ENCODE measurements around the gene METTL9.
"Not testable (repeated sequence)": the region's sequence is repeated elsewhere in the genome, so short reads cannot be mapped to it uniquely, and the experiment has no call there.

Gene METTL9

DNA sequence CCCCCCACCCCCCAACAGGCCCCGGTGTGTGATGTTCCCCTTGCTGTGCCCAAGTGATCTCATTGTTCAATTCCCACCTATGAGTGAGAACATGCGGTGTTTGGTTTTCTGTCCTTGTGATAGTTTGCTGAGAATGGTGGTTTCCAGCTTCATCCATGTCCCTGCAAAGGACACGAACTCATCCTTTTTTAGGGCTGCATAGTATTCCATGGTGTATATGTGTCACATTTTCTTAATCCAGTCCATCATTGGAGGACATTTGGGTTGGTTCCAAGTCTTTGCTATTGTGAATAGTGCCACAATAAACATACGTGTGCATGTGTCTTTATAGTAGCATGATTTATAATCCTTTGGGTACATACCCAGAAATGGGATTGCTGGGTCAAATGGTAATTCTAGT lies 91.6 kb downstream of the METTL9 start:
- H3K9me3 ChIP-seq (ENCODE audit: control insufficient read depth in 2 of 2, low read length in 2 of 2); H3K36me3 ChIP-seq (ENCODE audit: control insufficient read depth in 2 of 2, insufficient read depth in 2 of 2, low read length in 2 of 2); H3K4me1 ChIP-seq (ENCODE audit: control insufficient read depth, insufficient read depth, low read length); H3K4me3 ChIP-seq (ENCODE audit: low read length in 2 of 2); H3K27ac ChIP-seq (ENCODE audit: low read length); H3K27me3 ChIP-seq (ENCODE audit: control insufficient read depth in 1 of 2, insufficient read depth in 2 of 2, low read length in 2 of 2); H3K9ac ChIP-seq (ENCODE audit: low read length in 2 of 2): not testable (repeated sequence)

DNA sequence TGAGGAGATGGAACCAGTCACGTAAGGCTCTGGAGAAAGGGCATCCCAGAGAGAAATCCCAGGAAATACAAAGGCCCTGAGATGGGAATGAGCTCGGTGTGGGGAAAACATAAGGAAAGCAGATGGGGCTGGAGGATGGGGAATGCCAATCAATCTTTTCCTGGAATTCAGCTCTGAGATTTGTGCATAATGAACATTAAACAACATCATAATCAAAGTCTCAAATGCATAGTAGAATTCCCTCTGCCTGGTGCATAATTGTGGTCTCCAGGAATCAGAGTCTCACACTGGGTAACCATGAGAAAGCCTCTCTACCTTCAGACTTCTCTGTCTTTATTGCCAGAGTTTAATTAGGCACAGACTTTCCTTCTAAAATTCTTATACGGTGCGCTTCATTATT lies 95.2 kb downstream of the METTL9 start:
- Histone ChIP-seq H3K4me1 (ENCODE audit: control insufficient read depth, insufficient read depth, low read length) (no peaks in the 10 kb centered on the region), H3K4me3 (ENCODE audit: low read length in 2 of 2) (no peak overlapping the region), H3K27me3 (ENCODE audit: control insufficient read depth in 1 of 2, insufficient read depth in 2 of 2, low read length in 2 of 2) (no peaks in the 10 kb centered on the region), H3K27ac (ENCODE audit: low read length) (no peak overlapping the region), H3K36me3 (ENCODE audit: control insufficient read depth in 2 of 2, insufficient read depth in 2 of 2, low read length in 2 of 2) (no peaks in the 10 kb centered on the region), H3K9ac (ENCODE audit: low read length in 2 of 2) (no peak overlapping the region), H3K9me3 (ENCODE audit: control insufficient read depth in 2 of 2, low read length in 2 of 2) (no peaks in the 10 kb centered on the region)

DNA sequence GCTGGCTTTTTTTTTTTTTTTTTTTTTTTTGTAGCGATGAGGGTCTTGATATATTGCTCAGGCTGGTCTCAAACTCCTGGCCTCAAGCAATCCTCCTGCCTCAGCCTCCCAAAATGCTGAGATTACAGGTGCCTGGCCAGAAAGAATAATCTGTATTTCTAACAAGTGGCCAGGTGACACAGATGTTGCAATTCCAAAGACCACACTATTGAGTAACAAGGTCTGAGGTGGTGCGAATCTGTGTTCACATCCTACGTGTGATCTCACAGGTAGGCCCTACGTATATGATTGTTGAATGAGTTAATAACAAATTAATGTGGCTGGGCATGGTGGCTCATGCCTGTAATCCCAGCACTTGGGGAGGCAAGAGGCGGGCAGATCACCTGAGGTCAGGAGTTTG lies 97.7 kb downstream of the METTL9 start:
- no peaks in the 10 kb centered on the region for H3K9me3 ChIP-seq (ENCODE audit: control insufficient read depth in 2 of 2, low read length in 2 of 2)
- H3K27ac ChIP-seq (ENCODE audit: low read length), result no peak overlapping the region
- no peak overlapping the region for H3K9ac ChIP-seq (ENCODE audit: low read length in 2 of 2)
- H3K36me3 ChIP-seq (ENCODE audit: control insufficient read depth in 2 of 2, insufficient read depth in 2 of 2, low read length in 2 of 2), result no peaks in the 10 kb centered on the region
- no peaks in the 10 kb centered on the region for H3K4me1 ChIP-seq (ENCODE audit: control insufficient read depth, insufficient read depth, low read length)
- H3K27me3 ChIP-seq (ENCODE audit: control insufficient read depth in 1 of 2, insufficient read depth in 2 of 2, low read length in 2 of 2), result no peaks in the 10 kb centered on the region
- H3K4me3 ChIP-seq (ENCODE audit: low read length in 2 of 2), result no peak overlapping the region

DNA sequence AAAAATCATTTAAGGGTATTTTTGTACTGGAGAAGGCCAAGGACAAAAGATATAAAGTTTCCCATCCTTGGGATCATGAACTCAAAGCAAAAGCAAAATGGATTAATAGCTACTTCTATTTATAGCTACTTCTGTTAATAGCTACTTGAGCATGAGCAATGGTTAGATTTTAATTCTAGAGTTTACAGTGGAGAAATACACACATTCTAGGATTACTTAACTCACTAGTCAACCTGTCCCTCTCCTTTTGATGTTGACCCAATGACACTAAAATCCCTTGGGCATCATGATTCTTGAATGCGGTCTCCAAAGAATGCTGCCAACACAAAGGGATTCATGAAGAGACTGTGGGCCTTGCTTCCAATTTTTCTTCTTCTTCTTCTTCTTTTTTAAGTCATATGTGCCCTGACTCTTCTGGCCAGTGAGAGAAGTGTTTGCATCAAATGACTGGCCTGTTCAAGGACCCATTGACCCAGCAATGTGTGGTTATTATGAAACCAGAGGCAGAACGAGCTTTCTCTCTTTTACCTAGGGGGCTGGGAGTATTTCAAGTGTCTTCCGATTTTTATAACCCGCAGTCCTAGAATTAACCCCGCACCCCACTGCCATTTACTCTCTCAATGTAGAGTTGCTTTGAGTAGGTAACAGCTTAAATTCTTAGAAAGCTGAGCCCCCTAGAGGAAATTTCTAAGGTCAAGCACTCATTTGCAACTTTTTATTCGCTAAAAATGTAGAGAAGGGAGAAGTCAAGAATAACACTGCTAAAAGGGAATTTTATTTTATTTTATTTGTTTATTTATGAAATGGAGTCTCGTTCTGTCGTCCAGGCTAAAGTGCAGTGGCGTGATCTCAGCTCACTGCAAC lies 99.0 kb downstream of the METTL9 start:
- no peak overlapping the region for H3K9ac ChIP-seq (ENCODE audit: low read length in 2 of 2)
- H3K27ac ChIP-seq (ENCODE audit: low read length), result no peak overlapping the region
- H3K4me1 ChIP-seq (ENCODE audit: control insufficient read depth, insufficient read depth, low read length), result no peaks in the 10 kb centered on the region
- H3K36me3 ChIP-seq (ENCODE audit: control insufficient read depth in 2 of 2, insufficient read depth in 2 of 2, low read length in 2 of 2), result no peaks in the 10 kb centered on the region
- H3K27me3 ChIP-seq (ENCODE audit: control insufficient read depth in 1 of 2, insufficient read depth in 2 of 2, low read length in 2 of 2), result no peaks in the 10 kb centered on the region
- no peak overlapping the region for H3K4me3 ChIP-seq (ENCODE audit: low read length in 2 of 2)
- no peaks in the 10 kb centered on the region for H3K9me3 ChIP-seq (ENCODE audit: control insufficient read depth in 2 of 2, low read length in 2 of 2)

DNA sequence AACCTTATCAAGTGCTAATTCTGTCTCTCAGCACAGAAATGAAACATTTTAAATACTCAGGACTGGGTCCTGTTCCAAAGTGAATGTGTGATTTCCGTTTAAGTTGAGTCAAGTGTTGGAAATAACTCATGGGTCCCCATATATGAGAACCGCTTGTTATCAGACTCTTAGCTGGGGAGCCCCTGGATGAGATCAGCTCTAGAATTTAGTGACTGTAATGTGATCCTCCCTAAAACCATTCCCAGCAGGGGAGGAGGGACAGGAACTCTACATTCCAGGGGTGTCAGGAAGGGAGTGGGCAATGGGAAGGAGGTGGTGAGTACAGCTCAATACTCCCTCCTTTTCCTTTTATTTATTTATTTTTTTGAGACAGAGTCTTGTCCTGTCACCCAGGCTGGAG lies 101.9 kb downstream of the METTL9 start:
- Histone ChIP-seq H3K9ac (ENCODE audit: low read length in 2 of 2) (no peak overlapping the region), H3K36me3 (ENCODE audit: control insufficient read depth in 2 of 2, insufficient read depth in 2 of 2, low read length in 2 of 2) (no peaks in the 10 kb centered on the region), H3K9me3 (ENCODE audit: control insufficient read depth in 2 of 2, low read length in 2 of 2) (no peaks in the 10 kb centered on the region), H3K4me1 (ENCODE audit: control insufficient read depth, insufficient read depth, low read length) (no peaks in the 10 kb centered on the region), H3K27me3 (ENCODE audit: control insufficient read depth in 1 of 2, insufficient read depth in 2 of 2, low read length in 2 of 2) (no peaks in the 10 kb centered on the region), H3K27ac (ENCODE audit: low read length) (no peak overlapping the region), H3K4me3 (ENCODE audit: low read length in 2 of 2) (no peak overlapping the region)

DNA sequence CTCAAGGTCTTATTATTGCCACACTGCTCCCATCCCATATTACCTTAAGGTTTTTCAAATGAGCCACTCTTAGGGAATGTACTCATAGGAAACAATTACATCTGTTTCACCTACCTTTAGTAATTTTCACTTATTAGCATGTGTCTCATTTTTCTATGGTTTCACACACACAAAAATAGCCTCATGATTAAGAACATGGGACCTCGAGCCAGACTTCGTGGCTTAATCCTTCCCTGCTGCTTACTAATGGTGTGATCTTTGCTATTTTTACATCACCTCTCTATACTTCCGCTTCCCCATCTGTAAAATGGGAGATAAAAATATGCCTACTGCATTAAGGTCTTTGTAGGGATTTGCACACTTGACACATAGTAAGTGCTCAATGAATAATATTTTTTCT lies 102.9 kb downstream of the METTL9 start:
- Histone ChIP-seq H3K27me3 (ENCODE audit: control insufficient read depth in 1 of 2, insufficient read depth in 2 of 2, low read length in 2 of 2) (no peaks in the 10 kb centered on the region), H3K27ac (ENCODE audit: low read length) (no peak overlapping the region), H3K9ac (ENCODE audit: low read length in 2 of 2) (no peak overlapping the region), H3K4me3 (ENCODE audit: low read length in 2 of 2) (no peak overlapping the region), H3K4me1 (ENCODE audit: control insufficient read depth, insufficient read depth, low read length) (no peaks in the 10 kb centered on the region), H3K9me3 (ENCODE audit: control insufficient read depth in 2 of 2, low read length in 2 of 2) (no peaks in the 10 kb centered on the region), H3K36me3 (ENCODE audit: control insufficient read depth in 2 of 2, insufficient read depth in 2 of 2, low read length in 2 of 2) (no peaks in the 10 kb centered on the region)

DNA sequence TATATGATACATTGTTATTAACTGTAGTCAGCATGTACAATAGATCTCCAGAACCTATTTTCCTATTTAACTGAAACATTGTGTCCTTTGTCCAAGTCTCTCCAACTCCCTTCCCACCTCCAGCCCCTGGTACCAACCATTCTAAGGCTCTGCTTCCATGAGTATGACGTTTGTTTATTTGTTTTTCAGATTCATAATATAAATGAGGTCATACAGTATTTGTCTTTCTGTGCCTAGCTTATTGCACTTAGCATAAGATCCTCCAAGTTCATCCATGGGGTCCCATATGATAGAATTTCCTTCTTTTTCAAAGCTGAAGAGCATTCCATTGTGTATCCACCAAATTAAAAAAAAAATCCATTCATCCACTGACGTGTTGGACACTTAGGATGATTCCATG lies 103.8 kb downstream of the METTL9 start:
- no peaks in the 10 kb centered on the region for H3K36me3 ChIP-seq (ENCODE audit: control insufficient read depth in 2 of 2, insufficient read depth in 2 of 2, low read length in 2 of 2)
- no peak overlapping the region for H3K9ac ChIP-seq (ENCODE audit: low read length in 2 of 2)
- H3K9me3 ChIP-seq (ENCODE audit: control insufficient read depth in 2 of 2, low read length in 2 of 2), result no peaks in the 10 kb centered on the region
- no peaks in the 10 kb centered on the region for H3K27me3 ChIP-seq (ENCODE audit: control insufficient read depth in 1 of 2, insufficient read depth in 2 of 2, low read length in 2 of 2)
- H3K27ac ChIP-seq (ENCODE audit: low read length), result no peak overlapping the region
- H3K4me1 ChIP-seq (ENCODE audit: control insufficient read depth, insufficient read depth, low read length), result peaks cover under 1% of the 10 kb centered on the region
- no peak overlapping the region for H3K4me3 ChIP-seq (ENCODE audit: low read length in 2 of 2)

DNA sequence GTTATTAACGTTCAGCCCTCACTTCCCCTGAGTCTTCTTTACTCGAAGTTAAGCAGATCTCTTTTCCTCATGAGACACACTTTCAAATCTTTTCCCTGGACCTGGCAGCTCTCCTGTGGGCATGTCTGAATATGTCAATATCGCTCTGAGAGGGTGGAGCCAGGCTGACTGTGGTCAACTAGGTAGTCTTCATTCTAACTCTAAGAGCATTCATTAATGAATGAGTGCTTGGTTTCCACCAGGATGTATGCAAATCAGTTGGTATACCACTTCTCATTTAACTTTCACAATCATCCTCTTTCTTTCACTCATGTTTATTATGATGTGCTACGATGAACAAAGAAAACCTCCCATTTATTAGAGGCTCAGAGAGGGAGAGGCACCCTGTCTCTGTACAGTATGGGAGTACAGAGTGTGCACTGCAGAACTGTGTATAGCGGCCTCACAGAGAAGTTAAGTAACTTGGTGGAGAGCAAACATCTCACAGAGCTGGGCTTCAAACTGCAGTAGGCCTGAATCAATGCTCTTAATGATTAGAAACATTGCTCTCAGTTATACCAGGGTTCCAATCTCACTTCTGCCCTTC lies 104.3 kb downstream of the METTL9 start:
- H3K27ac ChIP-seq (ENCODE audit: low read length), result no peak overlapping the region
- H3K9me3 ChIP-seq (ENCODE audit: control insufficient read depth in 2 of 2, low read length in 2 of 2), result no peaks in the 10 kb centered on the region
- no peak overlapping the region for H3K4me3 ChIP-seq (ENCODE audit: low read length in 2 of 2)
- H3K27me3 ChIP-seq (ENCODE audit: control insufficient read depth in 1 of 2, insufficient read depth in 2 of 2, low read length in 2 of 2), result no peaks in the 10 kb centered on the region
- no peaks in the 10 kb centered on the region for H3K36me3 ChIP-seq (ENCODE audit: control insufficient read depth in 2 of 2, insufficient read depth in 2 of 2, low read length in 2 of 2)
- H3K4me1 ChIP-seq (ENCODE audit: control insufficient read depth, insufficient read depth, low read length), result peaks cover 4% of the 10 kb centered on the region
- H3K9ac ChIP-seq (ENCODE audit: low read length in 2 of 2), result no peak overlapping the region

DNA sequence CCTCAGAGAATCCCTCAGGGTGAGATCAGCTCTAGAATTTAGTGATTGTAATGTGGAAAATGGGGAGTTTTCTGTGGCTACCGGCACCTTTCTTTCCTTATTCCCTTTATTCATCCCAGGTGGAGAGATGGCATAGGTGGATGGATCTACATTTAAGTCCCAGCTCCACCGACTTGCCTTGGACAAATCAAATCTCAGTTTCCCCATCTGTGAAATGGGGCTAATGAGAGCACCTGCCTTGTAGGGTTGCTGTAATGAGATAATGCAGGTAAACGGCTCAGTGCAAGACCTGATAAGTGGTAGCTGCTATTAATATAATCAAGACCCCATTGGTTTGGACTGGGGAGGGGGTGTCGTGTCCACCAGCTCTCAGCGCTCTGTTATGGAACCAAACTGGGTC lies 104.9 kb downstream of the METTL9 start:
- no peaks in the 10 kb centered on the region for H3K9me3 ChIP-seq (ENCODE audit: control insufficient read depth in 2 of 2, low read length in 2 of 2)
- no peaks in the 10 kb centered on the region for H3K36me3 ChIP-seq (ENCODE audit: control insufficient read depth in 2 of 2, insufficient read depth in 2 of 2, low read length in 2 of 2)
- H3K27ac ChIP-seq (ENCODE audit: low read length), result no peak overlapping the region
- H3K9ac ChIP-seq (ENCODE audit: low read length in 2 of 2), result no peak overlapping the region
- no peak overlapping the region for H3K4me3 ChIP-seq (ENCODE audit: low read length in 2 of 2)
- H3K27me3 ChIP-seq (ENCODE audit: control insufficient read depth in 1 of 2, insufficient read depth in 2 of 2, low read length in 2 of 2), result no peaks in the 10 kb centered on the region
- H3K4me1 ChIP-seq (ENCODE audit: control insufficient read depth, insufficient read depth, low read length), result peaks cover 4% of the 10 kb centered on the region

DNA sequence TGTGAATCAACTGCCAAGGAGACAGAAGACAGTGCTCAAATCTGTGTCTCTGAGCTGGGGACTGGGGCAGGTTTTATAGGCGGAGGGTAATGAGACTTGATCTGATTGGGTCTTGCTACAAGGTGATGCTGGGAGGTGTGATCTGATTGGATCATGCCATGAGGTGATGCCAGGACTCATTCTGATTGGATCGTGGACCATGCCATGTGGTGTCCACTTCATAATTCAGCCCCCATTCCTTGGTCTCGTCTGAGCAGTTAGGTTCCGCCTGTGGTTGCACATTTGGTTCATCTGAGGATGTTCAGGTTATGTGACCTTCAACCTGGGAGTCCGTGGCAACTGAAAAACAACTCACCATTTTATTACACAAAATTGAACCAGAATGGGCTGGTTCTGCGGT lies 105.4 kb downstream of the METTL9 start:
- Histone ChIP-seq H3K4me3 (ENCODE audit: low read length in 2 of 2) (no peak overlapping the region), H3K9ac (ENCODE audit: low read length in 2 of 2) (no peak overlapping the region), H3K27me3 (ENCODE audit: control insufficient read depth in 1 of 2, insufficient read depth in 2 of 2, low read length in 2 of 2) (no peaks in the 10 kb centered on the region), H3K27ac (ENCODE audit: low read length) (no peak overlapping the region), H3K4me1 (ENCODE audit: control insufficient read depth, insufficient read depth, low read length) (peaks cover 4% of the 10 kb centered on the region), H3K36me3 (ENCODE audit: control insufficient read depth in 2 of 2, insufficient read depth in 2 of 2, low read length in 2 of 2) (no peaks in the 10 kb centered on the region), H3K9me3 (ENCODE audit: control insufficient read depth in 2 of 2, low read length in 2 of 2) (no peaks in the 10 kb centered on the region)
